Right kidney (tissue), 1 donor: Measurements from ENCODE around the gene ZDHHC11B.
A peak's percentile ranks its signal among the peaks of the same experiment; 100 is the strongest.
"Not testable (repeated sequence)": the region's sequence is repeated elsewhere in the genome, so short reads cannot be mapped to it uniquely, and the experiment has no call there.

Experiments used
- DNase-seq: peaks from one replicate; pipeline ENCODE4 v3.0.0-alpha.2; 2016

ZDHHC11B gene

GRCh38 chr5:684751-685216 lies 99.7 kb downstream of the ZDHHC11B start:
- no peak for DNase-seq

DNA sequence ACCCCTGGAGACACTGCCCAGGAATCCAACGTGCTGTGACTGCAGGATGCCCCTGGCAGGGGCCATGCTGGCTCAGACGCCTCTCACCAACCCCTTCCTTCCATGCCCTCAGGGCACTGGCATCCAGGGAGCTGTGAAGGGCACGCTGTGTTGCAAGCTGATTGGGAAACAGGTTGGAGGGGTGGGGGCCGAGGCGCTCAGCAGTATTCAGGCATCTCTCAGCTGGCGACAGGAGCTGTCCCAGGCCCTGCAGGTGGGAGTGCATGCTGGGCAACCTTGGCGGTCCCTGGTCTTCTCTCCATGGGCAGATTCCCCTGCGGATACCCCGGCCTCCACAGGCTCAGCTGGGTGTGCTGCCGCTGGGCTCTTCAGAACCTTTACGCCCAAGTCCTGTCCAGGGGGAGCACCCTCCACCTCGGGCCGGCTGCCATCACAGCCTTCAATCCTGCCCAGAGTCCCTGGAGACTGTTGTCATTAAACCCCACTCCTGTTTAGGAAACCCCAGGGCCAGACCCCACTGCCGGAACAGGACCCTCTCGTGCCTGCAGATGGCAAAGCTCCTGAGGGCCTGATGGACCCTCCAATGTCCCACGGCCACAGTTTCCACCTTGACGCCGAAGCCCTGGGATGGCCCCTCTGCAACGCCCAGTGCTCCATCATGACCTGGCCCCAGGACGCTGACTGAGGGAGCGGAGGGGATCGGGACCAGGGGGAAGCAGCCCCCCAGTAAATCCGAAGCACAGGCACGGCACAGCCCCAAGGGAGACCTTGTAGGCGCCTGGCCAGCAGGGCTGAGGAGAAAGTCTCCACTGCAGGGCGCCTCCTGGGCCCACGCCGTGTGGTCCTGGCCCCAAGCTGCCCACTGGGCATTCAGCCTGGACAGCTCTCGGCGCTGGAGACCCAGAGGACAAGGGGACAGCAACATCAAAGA lies 100.7 kb downstream of the ZDHHC11B start:
- no peak for DNase-seq

GRCh38 chr5:682651-683358 lies 101.7 kb downstream of the ZDHHC11B start:
- not testable (repeated sequence) for DNase-seq

DNA sequence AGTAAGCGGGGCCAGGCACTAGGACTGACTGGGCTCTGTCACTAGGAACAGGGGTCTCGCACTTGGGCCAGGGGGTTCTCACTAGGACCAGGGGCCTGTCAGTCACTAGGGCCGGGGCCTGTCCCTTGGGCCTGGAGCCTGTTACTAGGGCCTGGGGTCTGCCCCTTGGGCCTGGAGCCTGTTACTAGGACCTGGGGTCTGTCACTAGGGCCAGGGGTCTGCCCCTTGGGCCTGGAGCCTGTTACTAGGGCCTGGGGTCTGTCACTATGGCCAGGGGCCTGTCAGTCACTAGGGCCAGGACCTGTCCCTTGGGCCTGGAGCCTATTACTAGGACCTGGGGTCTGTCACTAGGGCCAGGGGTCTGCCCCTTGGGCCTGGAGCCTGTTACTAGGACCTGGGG lies 102.3 kb downstream of the ZDHHC11B start:
- DNase-seq, result not testable (repeated sequence)

DNA sequence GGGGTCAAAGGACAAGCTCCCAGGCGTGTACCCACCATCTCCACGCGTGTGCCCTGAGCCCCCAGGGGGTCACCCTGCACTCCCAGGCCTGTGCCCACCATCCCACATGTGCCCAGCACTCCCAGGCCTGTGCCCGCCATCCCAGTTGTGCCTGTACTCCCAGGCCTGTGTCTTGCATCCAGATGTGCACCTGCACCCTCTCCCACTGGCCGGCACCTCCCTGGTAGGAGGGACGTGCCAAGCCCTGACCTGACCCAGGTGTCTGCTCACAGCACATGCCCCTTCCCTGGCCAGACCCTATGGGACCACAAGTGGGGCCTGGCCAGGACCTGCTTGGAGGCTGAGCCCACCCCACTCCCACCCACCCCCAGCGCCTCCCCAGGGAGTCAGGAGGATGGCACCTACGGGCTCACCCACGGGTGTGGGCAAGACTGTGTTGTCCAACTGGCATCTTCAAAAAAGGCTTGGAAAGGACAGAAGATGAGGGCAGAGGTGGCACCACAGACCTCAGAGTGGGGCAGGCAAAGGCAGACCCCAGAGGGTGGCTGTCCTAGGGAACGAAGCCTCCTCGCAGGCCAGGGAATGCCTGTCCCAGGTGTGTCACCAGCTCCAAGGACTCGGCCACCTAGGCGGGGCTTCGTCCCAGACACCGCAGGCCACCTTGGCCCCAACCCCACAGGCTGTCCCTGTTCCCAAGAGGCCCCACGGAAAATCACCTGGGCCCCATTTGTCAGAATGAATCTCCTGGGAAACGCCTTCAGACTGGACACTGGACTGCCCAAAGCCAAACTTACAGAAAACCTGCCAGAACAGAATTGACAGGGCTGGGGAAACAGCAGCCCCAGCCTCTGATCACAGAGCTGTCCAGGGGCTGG lies 103.0 kb downstream of the ZDHHC11B start:
- not testable (repeated sequence) for DNase-seq

- not testable (repeated sequence) for DNase-seq
Measured at GRCh38 chr5:680836-681235, 103.7 kb downstream of the ZDHHC11B start.

- not testable (repeated sequence) for DNase-seq
Measured at GRCh38 chr5:680118-680795, 104.3 kb downstream of the ZDHHC11B start.

- DNase-seq, result not testable (repeated sequence)
Measured at GRCh38 chr5:679166-679895, 105.2 kb downstream of the ZDHHC11B start.

DNA sequence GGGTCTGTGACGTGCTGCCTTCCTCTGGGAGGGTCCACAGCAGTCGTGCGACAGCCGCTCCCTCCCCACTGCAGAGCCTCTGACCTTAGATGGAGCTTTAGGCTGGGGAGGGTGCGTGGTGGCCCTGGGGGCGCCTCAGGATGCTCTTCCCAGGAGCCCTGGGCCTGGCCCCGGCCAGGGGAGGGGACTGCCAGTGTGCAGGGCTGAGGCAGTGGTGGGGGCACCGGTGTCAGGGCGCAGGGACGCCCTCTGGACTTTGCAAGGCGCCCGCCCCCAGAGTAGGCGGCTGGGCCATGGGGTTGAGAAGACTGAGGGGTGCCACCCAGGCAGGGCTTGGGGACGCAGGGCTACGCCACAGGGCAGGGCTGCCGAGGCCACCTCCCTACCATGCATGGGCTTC lies 106.0 kb downstream of the ZDHHC11B start:
- not testable (repeated sequence) for DNase-seq

DNA sequence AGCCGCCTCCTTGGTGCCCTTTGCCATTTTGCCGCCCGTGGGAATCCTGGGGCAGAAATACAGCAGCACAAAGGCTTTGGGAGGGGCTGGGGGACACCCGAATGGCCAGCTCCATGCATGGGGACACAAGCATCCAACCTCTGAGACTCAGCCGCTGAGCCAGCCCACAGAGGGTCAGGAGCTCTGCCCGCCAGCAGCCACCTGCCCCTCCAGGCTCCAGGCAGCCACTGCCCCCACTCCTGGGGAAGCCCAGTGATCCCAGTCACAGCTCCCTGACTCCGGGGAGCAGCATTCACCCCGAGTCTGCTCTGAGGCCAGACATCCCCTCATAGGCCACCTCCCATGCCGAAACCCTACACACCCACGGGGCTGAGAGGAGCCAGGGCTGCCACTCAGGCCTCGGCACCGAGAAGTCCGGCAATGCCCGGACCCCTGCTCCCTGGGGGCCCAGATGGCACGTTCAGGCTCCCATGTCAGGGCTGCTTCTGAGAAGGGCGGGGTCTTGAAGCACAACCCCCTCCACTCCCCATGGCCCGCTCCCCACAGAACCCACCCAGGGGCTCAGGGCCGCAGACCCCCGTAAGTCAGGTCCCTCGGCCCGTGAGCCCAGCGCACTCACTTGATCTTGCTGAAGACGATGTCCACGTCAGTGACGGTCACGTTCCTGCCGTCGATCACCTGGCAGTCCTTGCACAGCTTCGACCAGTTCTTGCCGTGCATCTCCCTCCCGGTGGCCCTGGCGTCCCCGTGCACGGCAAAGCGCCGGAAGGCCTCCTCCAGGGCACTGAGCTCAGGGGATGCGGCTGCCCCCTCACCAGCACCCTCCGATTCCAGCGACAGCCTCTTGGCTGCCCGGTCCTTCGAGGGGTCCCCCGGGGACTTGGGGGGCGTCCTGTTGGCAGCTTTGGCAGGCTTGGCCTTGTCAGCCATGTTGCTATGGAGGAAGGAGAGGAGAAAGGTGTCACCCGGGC lies 107.1 kb downstream of the ZDHHC11B start:
- DNase-seq, result peak; percentile 22

GRCh38 chr5:676699-677076 lies 107.8 kb downstream of the ZDHHC11B start:
- no peak for DNase-seq

- no peak for DNase-seq
Measured at GRCh38 chr5:675871-676698, 108.4 kb downstream of the ZDHHC11B start.

DNA sequence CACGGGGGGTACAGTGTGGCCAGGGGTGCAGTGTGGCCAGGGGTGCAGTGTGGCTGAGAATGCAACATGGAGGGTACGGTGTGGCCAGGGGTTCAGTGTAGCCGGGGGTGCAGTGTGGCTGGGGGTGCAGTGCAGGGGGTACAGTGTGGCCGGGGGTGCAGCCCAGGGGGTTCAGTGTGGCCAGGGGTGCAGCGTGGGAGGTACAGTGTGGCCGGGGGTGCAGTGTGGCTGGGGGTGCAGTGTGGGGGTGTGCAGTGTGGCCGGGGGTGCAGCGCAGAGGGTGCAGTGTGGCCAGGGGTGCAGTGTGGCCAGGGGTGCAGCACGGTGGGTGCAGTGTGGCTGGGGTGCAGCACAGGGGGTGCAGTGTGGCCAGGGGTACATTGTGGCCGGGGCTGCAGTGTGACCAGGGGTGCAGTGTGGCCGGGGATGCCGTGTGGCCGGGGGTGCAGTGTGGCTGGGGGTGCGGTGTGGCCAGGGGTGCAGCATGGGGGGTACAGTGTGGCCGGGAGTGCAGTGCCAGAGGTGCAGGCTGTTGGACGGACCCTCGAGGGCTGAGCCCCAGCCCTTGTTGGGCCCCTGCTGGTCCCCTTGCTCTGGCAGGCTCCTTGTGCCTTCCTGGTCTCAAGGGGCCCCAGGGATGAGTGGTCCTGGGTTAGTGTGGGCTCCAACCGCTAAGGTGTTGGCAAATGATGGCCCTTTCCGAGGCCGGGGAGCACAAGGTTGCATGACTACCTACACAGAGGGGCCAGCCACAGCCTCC lies 109.2 kb downstream of the ZDHHC11B start:
- no peak for DNase-seq

GRCh38 chr5:674630-675011 lies 109.9 kb downstream of the ZDHHC11B start:
- no peak for DNase-seq

GRCh38 chr5:673831-674629 lies 110.5 kb downstream of the ZDHHC11B start:
- DNase-seq, result peak; percentile 30

DNA sequence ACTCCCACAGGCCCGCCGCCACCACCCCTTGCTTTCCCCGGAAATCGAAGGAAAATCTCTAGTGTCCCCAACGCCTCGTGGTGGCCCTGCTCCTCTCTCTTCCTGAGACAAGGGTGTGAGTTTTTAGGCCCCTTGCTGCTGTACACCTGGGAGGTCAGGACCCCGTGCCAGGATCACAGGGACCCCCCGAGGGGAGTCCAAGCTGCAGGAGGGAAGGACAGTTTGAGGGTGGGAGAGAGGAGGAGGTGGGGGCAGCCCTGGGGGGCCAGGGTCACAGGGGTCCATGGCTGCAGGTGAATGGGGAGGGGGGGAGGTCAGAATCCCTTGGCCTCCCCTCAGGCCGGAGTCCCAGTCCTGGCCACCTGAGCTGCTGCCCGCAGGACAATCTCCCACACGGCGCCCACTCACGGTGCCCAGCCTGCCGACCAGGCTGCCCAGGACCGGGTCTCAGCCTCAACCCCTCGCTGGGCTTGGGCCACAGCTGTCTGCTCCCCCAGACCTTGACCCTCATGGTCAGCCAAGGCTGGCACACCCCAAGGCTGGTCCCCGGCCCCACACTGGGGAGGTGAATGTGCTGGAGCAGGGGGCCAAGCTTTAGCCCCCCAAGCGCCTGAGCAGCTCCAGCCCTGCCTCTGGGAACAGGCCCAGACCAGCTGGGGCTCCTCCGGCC lies 111.2 kb downstream of the ZDHHC11B start:
- DNase-seq, result no peak
